Osteoblast (primary cell): ENCODE data around the gene NR4A1. TPM values are rescaled to one million over a fixed set of nuclear protein-coding genes. Genes with fewer than 3 reads are reported as not detected.
"Not testable (repeated sequence)": the region's sequence is repeated elsewhere in the genome, so short reads cannot be mapped to it uniquely, and the experiment has no call there.

Source experiments
- DNase-seq: peaks from one replicate; pipeline ENCODE4 v3.0.0; 2011; ENCODE audit warnings: low spot score, mixed read lengths; ENCODE audit not compliant: insufficient read length; ENCODE audit errors: missing footprints
- H2AFZ ChIP-seq: 2 replicates; pipeline ENCODE4 v1.6.0; 2011; ENCODE audit warnings: mild to moderate bottlenecking, low read length
- H3K27ac ChIP-seq: 2 replicates; pipeline ENCODE4 v1.5.1; 2011; ENCODE audit warnings: mild to moderate bottlenecking, low read depth, low read length, moderate library complexity
- H3K27me3 ChIP-seq: 2 replicates; pipeline ENCODE4 v1.6.0; 2012; ENCODE audit warnings: mild to moderate bottlenecking, control low read depth, inconsistent platforms, low read length, moderate library complexity; ENCODE audit not compliant: insufficient read depth
- H3K36me3 ChIP-seq: 2 replicates; pipeline ENCODE4 v1.5.1; 2011; ENCODE audit warnings: mild to moderate bottlenecking, low read length, control low read depth, moderate library complexity; ENCODE audit not compliant: insufficient read depth
- H3K4me1 ChIP-seq: 2 replicates; pipeline ENCODE4 v1.5.1; 2011; ENCODE audit warnings: mild to moderate bottlenecking, low read length, control low read depth, moderate library complexity; ENCODE audit not compliant: insufficient read depth
- H3K4me2 ChIP-seq: 2 replicates; pipeline ENCODE4 v1.6.0; 2011; ENCODE audit warnings: mild to moderate bottlenecking, low read length; ENCODE audit not compliant: insufficient read depth
- H3K4me3 ChIP-seq: fragments of 200-600 bp; sonication (generic); 3 replicates; pipeline ENCODE4 v1.5.1; 2012; ENCODE audit warnings: mild to moderate bottlenecking, low read length, inconsistent platforms; ENCODE audit not compliant: insufficient read depth
- H3K79me2 ChIP-seq: 2 replicates; pipeline ENCODE4 v1.6.0; 2012; ENCODE audit warnings: mild to moderate bottlenecking, low read length, control low read depth, inconsistent platforms; ENCODE audit not compliant: insufficient read depth
- H3K9me3 ChIP-seq: 2 replicates; pipeline ENCODE4 v1.5.1; 2011; ENCODE audit warnings: low read depth, low read length, control low read depth
- H4K20me1 ChIP-seq: 2 replicates; pipeline ENCODE4 v1.6.0; 2012; ENCODE audit warnings: mild to moderate bottlenecking, low read length, control low read depth; ENCODE audit not compliant: insufficient read depth
- CTCF ChIP-seq: IDR thresholded peaks from 2 replicates; pipeline ENCODE4 v1.5.1; 2011; ENCODE audit warnings: mild to moderate bottlenecking, low read depth, low read length, moderate library complexity; ENCODE audit errors: extremely low read depth
- total RNA-seq: library from RNA; depleted of rRNA; stranded (reverse); fragments of >200 nt; gene quantifications from 2 replicates; pipeline ENCODE4 v1.2.3, GENCODE V29; 2012

The NR4A1 gene
- total RNA-seq, 1 donor = 3.3 TPM

GRCh38 chr12:52091869-52092268 lies 40.6 kb downstream of the NR4A1 start:
- TF ChIP-seq CTCF = no peak
- Histone ChIP-seq H3K4me2 (no peak overlapping the region), H3K27ac (no peak overlapping the region), H2AFZ (no peak overlapping the region), H4K20me1 (no peaks in the 10 kb centered on the region), H3K9me3 (no peaks in the 10 kb centered on the region), H3K4me1 (no peaks in the 10 kb centered on the region), H3K36me3 (no peaks in the 10 kb centered on the region), H3K4me3 (no peak overlapping the region), H3K79me2 (no peaks in the 10 kb centered on the region), H3K27me3 (peaks cover 38% of the 10 kb centered on the region)
- DNase-seq = peak; percentile 36

- peaks cover 35% of the 10 kb centered on the region for H3K27me3 ChIP-seq
- no peaks in the 10 kb centered on the region for H3K4me1 ChIP-seq
- H3K4me3 ChIP-seq = no peak overlapping the region
- TF ChIP-seq CTCF = no peak
- no peaks in the 10 kb centered on the region for H3K79me2 ChIP-seq
- H3K36me3 ChIP-seq = no peaks in the 10 kb centered on the region
- no peak overlapping the region for H3K27ac ChIP-seq
- peak; percentile 45 for DNase-seq
- no peaks in the 10 kb centered on the region for H4K20me1 ChIP-seq
- H2AFZ ChIP-seq = no peak overlapping the region
- no peaks in the 10 kb centered on the region for H3K9me3 ChIP-seq
- H3K4me2 ChIP-seq = no peak overlapping the region
These were observed 42.1 kb downstream of the NR4A1 start for GRCh38 chr12:52093346-52093745.

GRCh38 chr12:52096332-52097044 lies 45.2 kb downstream of the NR4A1 start:
- peaks cover 19% of the 10 kb centered on the region for H3K27me3 ChIP-seq
- no peak overlapping the region for H3K27ac ChIP-seq
- H3K4me1 ChIP-seq = no peaks in the 10 kb centered on the region
- no peak overlapping the region for H3K4me3 ChIP-seq
- H3K4me2 ChIP-seq = no peak overlapping the region
- no peaks in the 10 kb centered on the region for H3K9me3 ChIP-seq
- no peaks in the 10 kb centered on the region for H3K79me2 ChIP-seq
- H4K20me1 ChIP-seq = no peaks in the 10 kb centered on the region
- no peaks in the 10 kb centered on the region for H3K36me3 ChIP-seq
- peak; percentile 3 for DNase-seq
- TF ChIP-seq CTCF = no peak
- H2AFZ ChIP-seq = no peak overlapping the region

- no peaks in the 10 kb centered on the region for H3K4me1 ChIP-seq
- H3K36me3 ChIP-seq = no peaks in the 10 kb centered on the region
- no peak overlapping the region for H3K27ac ChIP-seq
- H3K27me3 ChIP-seq = peaks cover 12% of the 10 kb centered on the region
- no peaks in the 10 kb centered on the region for H3K79me2 ChIP-seq
- H3K9me3 ChIP-seq = no peaks in the 10 kb centered on the region
- DNase-seq = no peak
- no peak overlapping the region for H2AFZ ChIP-seq
- H3K4me2 ChIP-seq = no peak overlapping the region
- no peak for TF ChIP-seq CTCF
- no peaks in the 10 kb centered on the region for H4K20me1 ChIP-seq
- no peak overlapping the region for H3K4me3 ChIP-seq
These were observed 45.9 kb downstream of the NR4A1 start for GRCh38 chr12:52097045-52097666.

GRCh38 chr12:52104431-52105089 lies 53.3 kb downstream of the NR4A1 start:
- H3K27me3 ChIP-seq, H3K9me3 ChIP-seq, H2AFZ ChIP-seq, H3K4me3 ChIP-seq, H3K4me2 ChIP-seq, H3K27ac ChIP-seq, H3K36me3 ChIP-seq, H3K4me1 ChIP-seq, DNase-seq, H3K79me2 ChIP-seq, H4K20me1 ChIP-seq: not testable (repeated sequence)
